ENCODE results near the gene C1QTNF8.

- no peak for TF ChIP-seq YY1 (IDR thresholded peaks at IDR 0.05; ENCODE audit: insufficient read depth, insufficient read length)
- no peak for TF ChIP-seq ZNF274 (IDR thresholded peaks at IDR 0.05; ENCODE audit: low read depth, low read length)
Observed at GRCh38 chr16:1038932-1039331, 57.1 kb downstream of the C1QTNF8 start.

Measured in NT2/D1 (cell line).